CD4-positive, CD25-positive, alpha-beta regulatory T cell (primary cell): ENCODE data around the gene MOCOS. TPM values are rescaled to one million over a fixed set of nuclear protein-coding genes. Genes with fewer than 3 reads are reported as not detected.

Experiments used
- ATAC-seq, 2 donors: fragments of 150-1000 bp; cut with Tn5 transposase; one replicate each; pipeline ENCODE4 v1.10.0; 2021; ENCODE audit warnings: low read depth in 2 of 2, moderate number of reproducible peaks in 2 of 2, moderate library complexity in 1 of 2
- DNase-seq, 3 donors: peaks; one replicate each; pipeline versions ENCODE4 v3.0.0 to v3.0.0-alpha.2; 2012 to 2022; ENCODE audit warnings: mixed read lengths in 1 of 3
- H3K27ac ChIP-seq: one replicate; pipeline ENCODE4 v1.7.0; 2013; ENCODE audit warnings: mild to moderate bottlenecking, low read length; ENCODE audit not compliant: insufficient read depth, poor library complexity, severe bottlenecking
- H3K27me3 ChIP-seq: one replicate; pipeline ENCODE4 v1.7.0; 2013; ENCODE audit warnings: low read length; ENCODE audit not compliant: control insufficient read depth, insufficient read depth
- H3K36me3 ChIP-seq: one replicate; pipeline ENCODE4 v1.7.0; 2013; ENCODE audit warnings: mild to moderate bottlenecking, low read length, moderate library complexity; ENCODE audit not compliant: control insufficient read depth, insufficient read depth
- H3K4me1 ChIP-seq: 2 replicates; pipeline ENCODE4 v1.7.0; 2013; ENCODE audit warnings: mild to moderate bottlenecking, low read length; ENCODE audit not compliant: insufficient read depth, control insufficient read depth, poor library complexity, severe bottlenecking
- H3K4me3 ChIP-seq: one replicate; pipeline ENCODE4 v1.7.0; 2013; ENCODE audit warnings: low read depth, mild to moderate bottlenecking, low read length, moderate library complexity
- H3K9me3 ChIP-seq, 2 experiments: 1 replicate in 1 of 2; 2 replicates in 1 of 2; pipeline ENCODE4 v1.7.0; 2013; ENCODE audit warnings: low read length in 2 of 2, mild to moderate bottlenecking in 1 of 2, moderate library complexity in 1 of 2; ENCODE audit not compliant: control insufficient read depth in 2 of 2
- H3K27ac Mint-ChIP-seq, 3 donors: one replicate each; pipeline ENCODE4 v1.8.0; 2020 to 2022; ENCODE audit warnings: mild to moderate bottlenecking in 3 of 3, mixed read lengths in 3 of 3, moderate library complexity in 2 of 3
- H3K27me3 Mint-ChIP-seq: one replicate; pipeline ENCODE4 v1.8.0; 2022; ENCODE audit warnings: mild to moderate bottlenecking, mixed read lengths
- H3K36me3 Mint-ChIP-seq: one replicate; pipeline ENCODE4 v1.8.0; 2020; ENCODE audit warnings: mixed read lengths
- H3K4me1 Mint-ChIP-seq, 4 donors: one replicate each; pipeline ENCODE4 v1.8.0; 2020 to 2022; ENCODE audit warnings: mixed read lengths in 4 of 4, mild to moderate bottlenecking in 1 of 4
- H3K4me3 Mint-ChIP-seq, 4 donors: one replicate each; pipeline ENCODE4 v1.8.0; 2020 to 2022; ENCODE audit warnings: mild to moderate bottlenecking in 4 of 4, mixed read lengths in 4 of 4, moderate library complexity in 3 of 4
- H3K9me3 Mint-ChIP-seq, 7 donors: one replicate each; pipeline ENCODE4 v1.8.0; 2020 to 2022; ENCODE audit warnings: mixed read lengths in 7 of 7, mild to moderate bottlenecking in 3 of 7, moderate library complexity in 2 of 7
- polyA plus RNA-seq, 4 donors: library from polyadenylated mRNA; unstranded; fragments of 300-500 nt; fragmentation: Illumina TruSeq; gene quantifications; one replicate each; pipeline ENCODE4 v1.2.3, GENCODE V29; 2021
- total RNA-seq: library from RNA; stranded (reverse); gene quantifications from one replicate; pipeline ENCODE4 v1.2.3, GENCODE V29; 2022

Gene MOCOS
- total and polyA plus RNA-seq, 5 donors from 2014 or later = 0.02 TPM; not detected in 4

DNA sequence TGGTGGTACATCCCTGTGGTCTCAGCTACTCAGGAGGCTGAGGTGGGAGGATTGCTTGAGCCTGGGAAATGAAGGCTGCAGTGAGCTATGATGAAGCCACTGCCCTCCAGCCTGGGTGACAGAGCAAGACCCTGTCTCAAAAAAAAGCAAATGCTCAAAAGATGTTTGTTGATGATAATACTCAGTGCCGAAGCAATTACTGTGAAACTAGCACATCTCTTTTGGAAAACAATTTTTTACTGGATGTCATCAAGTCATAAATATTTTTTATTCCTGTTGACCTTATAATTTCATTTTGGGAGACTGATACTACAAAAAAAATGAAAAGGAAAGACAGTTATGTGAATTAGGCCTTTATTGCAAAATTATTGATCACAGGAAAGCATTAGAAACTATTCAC, 75.7 kb downstream of the MOCOS start:
- no peak for DNase-seq
- peaks cover 14% of the 10 kb centered on the region for H3K27me3 Mint-ChIP-seq
- no peaks in the 10 kb centered on the region for H3K9me3 Mint-ChIP-seq
- Histone ChIP-seq H3K4me1 (no peaks in the 10 kb centered on the region), H3K27ac (no peak overlapping the region), H3K27me3 (peaks cover 3% of the 10 kb centered on the region), H3K9me3 (no peaks in the 10 kb centered on the region), H3K36me3 (no peaks in the 10 kb centered on the region), H3K4me3 (no peak overlapping the region)
- H3K4me1 Mint-ChIP-seq = no peaks in the 10 kb centered on the region
- no peak overlapping the region for H3K27ac Mint-ChIP-seq
- H3K4me3 Mint-ChIP-seq = no peak overlapping the region
- no peaks in the 10 kb centered on the region for H3K36me3 Mint-ChIP-seq
- no peak for ATAC-seq

DNA sequence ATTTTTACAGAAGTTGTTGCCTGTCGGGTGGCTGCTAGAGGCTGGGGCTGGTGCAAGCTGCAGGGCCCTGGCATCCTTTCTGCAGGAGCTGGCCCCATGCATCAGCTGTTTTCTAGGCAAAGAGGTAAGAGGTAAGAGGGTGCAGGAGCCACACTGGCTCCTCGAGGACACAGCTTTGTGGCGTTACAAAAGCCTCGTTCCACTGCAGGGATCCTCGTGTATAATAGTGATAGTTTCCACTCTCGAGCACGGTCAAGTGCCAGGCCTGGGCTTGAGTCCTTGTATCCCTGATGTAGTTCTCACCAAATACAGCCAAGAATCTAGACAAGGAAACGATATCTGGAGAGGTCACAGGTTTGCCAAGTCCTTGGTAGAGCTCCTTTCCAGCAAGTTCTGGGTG, 77.0 kb downstream of the MOCOS start:
- Mint-ChIP-seq H3K4me1 (no peaks in the 10 kb centered on the region), H3K27ac (no peak overlapping the region), H3K4me3 (no peak overlapping the region), H3K27me3 (peaks cover 14% of the 10 kb centered on the region), H3K9me3 (no peaks in the 10 kb centered on the region), H3K36me3 (no peaks in the 10 kb centered on the region)
- Histone ChIP-seq H3K4me1 (no peaks in the 10 kb centered on the region), H3K27ac (no peak overlapping the region), H3K27me3 (peaks cover 2% of the 10 kb centered on the region), H3K36me3 (no peaks in the 10 kb centered on the region), H3K4me3 (no peak overlapping the region), H3K9me3 (no peaks in the 10 kb centered on the region)
- ATAC-seq (no peak), DNase-seq (no peak)

DNA sequence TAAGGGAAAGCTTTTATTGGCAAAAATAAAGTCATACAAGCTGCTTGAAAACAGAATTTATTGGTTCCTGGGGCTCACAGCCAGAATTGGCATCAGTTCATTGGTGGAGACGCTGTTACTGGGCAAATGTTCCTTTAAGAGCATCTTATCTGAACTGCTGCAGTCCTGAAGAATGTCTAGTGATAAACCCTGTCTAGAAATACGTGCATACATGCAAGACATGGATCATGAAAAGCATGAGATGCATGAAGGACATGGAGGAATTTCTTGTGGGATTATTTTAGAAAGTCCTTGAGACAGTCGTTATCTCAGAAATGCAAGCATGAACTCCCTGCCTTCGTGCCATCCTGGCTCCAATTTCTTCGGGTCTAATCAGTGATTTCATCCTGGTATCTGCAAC, 77.7 kb downstream of the MOCOS start:
- H3K27ac ChIP-seq = no peak overlapping the region
- no peak for DNase-seq
- H3K9me3 ChIP-seq = no peaks in the 10 kb centered on the region
- Mint-ChIP-seq H3K9me3 (no peaks in the 10 kb centered on the region), H3K4me1 (no peaks in the 10 kb centered on the region), H3K27ac (no peak overlapping the region), H3K4me3 (no peak overlapping the region), H3K36me3 (no peaks in the 10 kb centered on the region), H3K27me3 (peaks cover 14% of the 10 kb centered on the region)
- H3K27me3 ChIP-seq = peaks cover 2% of the 10 kb centered on the region
- H3K4me1 ChIP-seq = no peaks in the 10 kb centered on the region
- ATAC-seq = no peak
- H3K36me3 ChIP-seq = no peaks in the 10 kb centered on the region
- H3K4me3 ChIP-seq = no peak overlapping the region

DNA sequence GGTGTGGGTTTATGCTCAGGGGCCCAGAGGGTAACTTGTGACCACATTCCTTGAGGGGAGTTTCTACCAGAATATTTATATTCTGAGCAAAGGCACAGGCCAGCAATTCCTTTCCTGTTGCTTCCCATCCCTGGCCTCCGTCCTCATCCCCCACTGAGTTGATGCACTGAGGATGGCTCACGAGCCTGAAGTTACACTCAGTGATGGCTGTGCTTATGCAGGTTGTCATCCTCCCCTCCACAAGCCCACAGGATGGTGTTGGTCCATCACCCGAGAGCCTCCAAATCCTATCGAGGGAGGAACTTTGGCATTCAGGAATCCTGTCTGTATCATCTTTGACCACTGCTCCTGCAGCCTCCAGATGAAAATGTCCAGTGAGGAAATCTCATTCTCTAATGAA, 81.9 kb downstream of the MOCOS start:
- no peaks in the 10 kb centered on the region for H3K4me1 ChIP-seq
- H3K27ac ChIP-seq = no peak overlapping the region
- peaks cover 5% of the 10 kb centered on the region for H3K27me3 ChIP-seq
- Mint-ChIP-seq H3K4me3 (no peak overlapping the region), H3K4me1 (no peaks in the 10 kb centered on the region), H3K9me3 (no peaks in the 10 kb centered on the region), H3K36me3 (no peaks in the 10 kb centered on the region), H3K27ac (no peak overlapping the region), H3K27me3 (peaks cover 8% of the 10 kb centered on the region)
- ATAC-seq = no peak
- no peaks in the 10 kb centered on the region for H3K36me3 ChIP-seq
- no peak for DNase-seq
- H3K9me3 ChIP-seq = no peaks in the 10 kb centered on the region
- no peak overlapping the region for H3K4me3 ChIP-seq

DNA sequence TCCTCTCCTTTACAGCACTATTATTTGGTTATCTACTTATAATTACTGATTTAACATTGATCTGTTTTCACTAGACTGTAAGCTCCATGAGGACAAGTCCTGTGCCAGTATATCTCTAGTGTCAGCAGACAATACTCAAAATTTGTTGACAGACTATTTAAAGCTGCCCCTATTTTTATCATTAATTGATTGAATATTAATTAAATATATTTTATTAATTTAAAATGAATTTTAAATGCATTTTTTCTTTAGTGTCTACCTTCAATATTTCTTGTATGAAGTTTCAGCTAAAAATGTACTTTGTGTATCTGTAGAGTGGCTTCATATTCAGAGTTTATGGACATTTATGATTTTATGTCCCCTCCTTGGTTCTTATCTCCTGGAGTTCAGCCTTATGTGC, 83.9 kb downstream of the MOCOS start:
- no peak for ATAC-seq
- no peak overlapping the region for H3K4me3 Mint-ChIP-seq
- no peak for DNase-seq
- Histone ChIP-seq H3K4me1 (no peaks in the 10 kb centered on the region), H3K27ac (no peak overlapping the region), H3K27me3 (peaks cover 10% of the 10 kb centered on the region), H3K4me3 (no peak overlapping the region), H3K9me3 (no peaks in the 10 kb centered on the region), H3K36me3 (no peaks in the 10 kb centered on the region)
- no peaks in the 10 kb centered on the region for H3K36me3 Mint-ChIP-seq
- H3K4me1 Mint-ChIP-seq = no peaks in the 10 kb centered on the region
- no peaks in the 10 kb centered on the region for H3K9me3 Mint-ChIP-seq
- H3K27me3 Mint-ChIP-seq = peaks cover 8% of the 10 kb centered on the region
- no peak overlapping the region for H3K27ac Mint-ChIP-seq

DNA sequence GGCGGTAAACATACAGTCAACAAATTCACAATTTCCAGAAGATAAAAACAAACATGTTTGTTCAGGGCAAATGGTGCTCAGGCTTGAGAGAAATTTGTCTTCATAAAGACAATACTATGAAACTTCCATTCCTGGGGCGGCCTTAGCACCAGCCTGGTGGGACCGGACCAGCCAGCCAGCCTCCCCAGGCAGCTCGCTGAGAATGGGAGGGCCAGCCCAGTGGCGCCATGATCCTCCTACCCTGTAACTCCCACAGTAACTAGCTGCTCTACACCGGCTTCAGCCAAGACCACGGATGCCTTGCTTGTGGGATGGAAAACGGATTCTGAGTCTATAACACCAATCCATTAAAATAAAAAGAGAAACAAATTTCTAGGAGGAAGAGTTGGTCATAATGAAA, 86.0 kb downstream of the MOCOS start:
- ATAC-seq = no peak
- Histone ChIP-seq H3K4me1 (no peaks in the 10 kb centered on the region), H3K9me3 (no peaks in the 10 kb centered on the region), H3K27ac (no peak overlapping the region), H3K4me3 (no peak overlapping the region), H3K36me3 (no peaks in the 10 kb centered on the region), H3K27me3 (peaks cover 15% of the 10 kb centered on the region)
- no peak overlapping the region for H3K4me3 Mint-ChIP-seq
- H3K36me3 Mint-ChIP-seq = no peaks in the 10 kb centered on the region
- no peak for DNase-seq
- H3K27ac Mint-ChIP-seq = no peak overlapping the region
- H3K9me3 Mint-ChIP-seq = no peaks in the 10 kb centered on the region
- peaks cover 13% of the 10 kb centered on the region for H3K27me3 Mint-ChIP-seq
- H3K4me1 Mint-ChIP-seq = no peaks in the 10 kb centered on the region

DNA sequence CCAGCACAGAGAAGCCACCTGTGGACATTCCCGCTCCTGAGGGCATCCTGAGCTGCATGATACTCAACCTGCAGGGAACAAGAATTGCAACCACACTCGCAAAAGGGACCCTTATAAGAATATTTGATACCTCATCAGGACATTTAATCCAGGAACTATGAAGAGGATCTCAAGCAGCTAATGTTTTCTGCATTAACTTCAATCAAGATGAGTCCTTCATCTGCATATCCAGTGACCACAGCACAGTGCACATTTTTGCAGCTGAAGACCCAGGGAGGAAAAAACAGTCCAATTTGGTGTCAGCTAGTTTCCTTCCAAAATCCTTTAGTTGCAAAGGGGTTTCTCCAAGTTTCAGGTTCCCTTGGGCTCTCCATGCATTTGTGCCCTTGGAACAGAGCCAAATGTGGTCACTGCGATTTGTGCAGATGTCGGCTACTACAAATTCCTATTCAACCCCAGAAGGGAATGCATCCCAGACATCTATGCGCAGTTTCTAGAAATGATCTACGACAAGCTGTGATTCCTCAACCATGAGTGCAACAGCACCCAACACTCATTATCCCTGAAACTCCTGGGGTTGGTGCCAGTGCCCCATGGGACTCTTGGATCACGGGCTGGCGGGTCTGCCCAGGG, 86.9 kb downstream of the MOCOS start:
- no peak overlapping the region for H3K27ac Mint-ChIP-seq
- no peaks in the 10 kb centered on the region for H3K9me3 Mint-ChIP-seq
- no peaks in the 10 kb centered on the region for H3K36me3 Mint-ChIP-seq
- H3K4me1 Mint-ChIP-seq = no peaks in the 10 kb centered on the region
- peaks cover 13% of the 10 kb centered on the region for H3K27me3 ChIP-seq
- ATAC-seq = no peak
- no peak for DNase-seq
- no peak overlapping the region for H3K4me3 ChIP-seq
- no peaks in the 10 kb centered on the region for H3K36me3 ChIP-seq
- no peaks in the 10 kb centered on the region for H3K9me3 ChIP-seq
- no peaks in the 10 kb centered on the region for H3K4me1 ChIP-seq
- peaks cover 17% of the 10 kb centered on the region for H3K27me3 Mint-ChIP-seq
- no peak overlapping the region for H3K4me3 Mint-ChIP-seq
- no peak overlapping the region for H3K27ac ChIP-seq

DNA sequence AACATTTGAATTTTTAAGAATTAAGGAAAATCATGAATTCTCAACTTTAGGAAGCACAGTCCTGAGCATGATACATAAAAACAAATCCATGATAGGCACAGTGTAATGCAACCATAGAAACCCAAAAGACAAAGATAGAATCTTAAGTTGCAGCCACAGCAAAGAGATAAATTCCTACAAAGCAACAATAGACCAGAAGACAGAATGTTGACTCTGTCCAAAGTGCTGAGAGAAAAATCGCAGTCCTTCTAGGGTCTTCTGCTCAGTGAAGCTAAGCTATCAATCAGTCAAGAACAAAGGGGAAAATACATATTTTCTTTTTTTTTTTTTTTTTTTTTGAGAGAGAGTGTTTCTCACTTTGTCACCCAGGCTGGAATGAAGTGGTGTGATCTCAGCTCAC, 88.3 kb downstream of the MOCOS start:
- Histone ChIP-seq H3K27me3 (peaks cover 12% of the 10 kb centered on the region), H3K4me1 (no peaks in the 10 kb centered on the region), H3K36me3 (no peaks in the 10 kb centered on the region), H3K27ac (no peak overlapping the region), H3K4me3 (no peak overlapping the region), H3K9me3 (no peaks in the 10 kb centered on the region)
- DNase-seq (no peak), ATAC-seq (no peak)
- Mint-ChIP-seq H3K36me3 (no peaks in the 10 kb centered on the region), H3K4me3 (no peak overlapping the region), H3K27me3 (peaks cover 17% of the 10 kb centered on the region), H3K4me1 (no peaks in the 10 kb centered on the region), H3K27ac (no peak overlapping the region), H3K9me3 (no peaks in the 10 kb centered on the region)
